Suppressor macrophage treated with lipopolysaccharide for 4 hours (primary cell): ENCODE data around the gene ZFP3.
"Not testable (repeated sequence)": the region's sequence is repeated elsewhere in the genome, so short reads cannot be mapped to it uniquely, and the experiment has no call there.

Source experiments
- DNase-seq: peaks from one replicate; pipeline ENCODE4 v3.0.0-alpha.2; 2020

The ZFP3 gene

DNA sequence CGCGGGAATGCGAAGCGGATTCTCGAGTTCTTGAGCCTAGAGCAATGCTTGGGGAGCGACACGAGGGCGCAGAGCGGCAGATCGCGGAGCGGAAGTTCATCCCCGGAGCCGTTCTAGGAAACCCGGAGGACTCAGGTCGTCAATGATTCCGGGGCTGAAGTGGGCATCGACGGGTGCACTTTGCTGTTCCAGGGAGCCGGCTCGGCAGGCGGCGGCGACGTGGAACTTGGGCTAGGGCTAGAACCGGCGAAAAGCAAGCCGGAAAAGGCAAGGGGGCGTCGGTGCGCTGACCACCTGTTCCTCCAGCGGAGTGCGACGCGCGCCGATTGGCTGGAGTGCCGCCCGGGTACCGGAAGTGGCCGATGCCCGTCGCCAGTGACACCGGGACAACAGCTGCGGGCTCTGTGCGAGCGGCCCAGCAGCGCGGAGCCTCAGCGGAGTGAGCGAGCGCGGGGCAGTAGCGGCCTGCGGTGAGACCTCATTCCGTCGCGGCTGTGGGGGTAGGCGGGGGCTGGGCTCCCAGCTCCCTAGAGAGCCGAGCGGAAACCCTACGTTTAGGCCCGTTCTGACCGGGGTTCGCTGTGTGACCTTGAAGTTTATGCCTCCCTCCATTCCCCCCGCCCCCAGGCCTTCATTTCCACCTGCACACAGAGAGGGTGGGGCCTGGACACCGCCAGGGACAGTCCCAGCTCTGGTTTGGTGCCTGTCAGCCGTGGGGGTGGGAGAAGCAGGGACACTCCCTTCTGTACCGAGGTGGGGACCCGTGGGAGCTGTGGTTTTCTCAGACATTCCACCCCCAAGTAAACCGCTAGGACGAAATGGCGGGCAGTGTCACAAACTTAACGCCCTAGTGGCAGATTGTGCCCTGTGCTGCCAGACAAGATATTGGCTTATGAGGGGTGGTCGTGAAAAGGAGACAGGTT is at the start of gene ZFP3:
Gene ZFP3, plus strand, starts transcription at position 362 of the 923 bp plus-strand sequence. CDS start 13,038 bp downstream, outside the sequence.
- peak; percentile 79 for DNase-seq

- not testable (repeated sequence) for DNase-seq
These were observed 48.1 kb upstream of the ZFP3 start for GRCh38 chr17:5030168-5030567.

DNA sequence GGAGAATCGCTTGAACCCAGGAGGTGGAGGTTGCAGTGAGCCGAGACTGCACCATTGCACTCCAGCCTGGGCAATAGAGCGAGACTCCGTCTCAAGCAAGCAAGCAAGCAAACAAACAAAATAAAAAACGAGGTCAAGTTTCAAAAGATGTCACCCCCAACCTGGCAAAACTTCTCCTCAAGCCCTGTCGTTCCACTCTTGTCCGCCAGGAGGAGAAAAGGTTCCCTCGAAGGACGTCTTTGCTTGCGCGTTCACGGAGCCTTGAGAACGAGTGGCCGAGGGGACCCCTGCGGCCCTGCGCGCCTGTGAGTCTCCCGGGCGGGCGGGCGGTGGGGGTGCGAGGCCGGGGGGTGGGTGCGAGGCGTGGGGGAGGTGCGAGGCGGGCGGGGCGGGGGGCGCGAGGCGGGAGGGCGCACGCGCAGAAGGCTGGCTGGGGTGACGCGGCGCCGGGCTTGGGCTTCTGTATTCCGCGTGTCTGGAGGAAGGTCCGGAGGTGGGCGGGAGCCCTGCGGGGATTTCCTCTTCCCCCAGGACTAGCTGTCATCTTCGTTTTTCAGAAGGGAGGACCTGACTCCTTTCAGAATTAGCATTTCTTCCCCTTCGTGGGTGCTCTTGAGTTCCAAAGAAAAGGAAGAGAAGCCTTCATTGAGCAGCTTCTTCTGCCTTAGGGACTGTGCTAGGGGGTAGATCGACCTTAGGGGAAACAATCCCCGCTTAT is 46.7 kb upstream of the ZFP3 start:
- DNase-seq = peak; percentile 97

DNA sequence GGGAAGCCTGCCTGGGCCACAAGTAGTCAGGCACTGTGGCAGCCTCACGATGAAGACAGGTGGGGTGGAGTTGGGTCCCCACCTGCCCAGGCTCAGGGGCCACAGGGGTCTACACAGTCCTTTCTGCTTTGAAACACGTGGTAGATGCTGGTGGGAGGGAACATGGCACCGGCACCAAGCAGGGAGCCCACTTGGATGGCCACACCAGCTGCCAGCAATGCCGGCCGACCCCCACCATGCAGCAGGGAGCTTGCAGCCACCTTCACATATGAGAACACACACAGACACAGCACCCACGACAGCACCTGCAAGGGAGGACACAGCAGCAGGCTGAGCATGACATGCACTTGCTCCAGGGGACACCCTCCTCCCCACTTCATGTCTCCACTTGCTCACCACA is 45.4 kb upstream of the ZFP3 start:
- no peak for DNase-seq

- no peak for DNase-seq
These were observed 44.8 kb upstream of the ZFP3 start for GRCh38 chr17:5033352-5034015.

GRCh38 chr17:5034063-5034462 is 44.2 kb upstream of the ZFP3 start:
- DNase-seq = no peak

- DNase-seq = no peak
These were observed 43.6 kb upstream of the ZFP3 start for GRCh38 chr17:5034651-5035050.

DNA sequence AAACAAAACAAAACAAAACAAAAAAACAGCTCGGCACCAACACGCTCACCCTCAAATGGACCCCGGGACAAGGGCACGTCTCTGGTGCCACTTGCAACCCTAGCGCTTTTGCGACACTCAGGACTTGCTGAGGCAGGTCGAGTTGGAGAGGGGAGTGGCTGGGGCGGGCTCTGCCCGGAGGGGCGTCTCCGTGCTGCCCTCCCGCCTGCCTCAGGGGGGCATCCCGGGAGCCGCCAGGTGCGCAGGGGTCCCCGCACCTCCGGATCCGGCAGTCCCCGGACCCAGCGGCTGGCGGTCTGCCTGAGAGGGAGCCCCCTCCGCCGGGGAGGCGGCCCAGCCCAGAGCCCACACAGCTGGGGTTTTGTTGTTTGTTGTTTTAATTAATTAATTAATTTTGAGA is 43.0 kb upstream of the ZFP3 start, which contains the start of gene SLC52A1:
Gene SLC52A1, minus strand, starts transcription at position 112 of the 400 bp plus-strand sequence. CDS start 820 bp downstream, outside the sequence.
- DNase-seq = no peak

DNA sequence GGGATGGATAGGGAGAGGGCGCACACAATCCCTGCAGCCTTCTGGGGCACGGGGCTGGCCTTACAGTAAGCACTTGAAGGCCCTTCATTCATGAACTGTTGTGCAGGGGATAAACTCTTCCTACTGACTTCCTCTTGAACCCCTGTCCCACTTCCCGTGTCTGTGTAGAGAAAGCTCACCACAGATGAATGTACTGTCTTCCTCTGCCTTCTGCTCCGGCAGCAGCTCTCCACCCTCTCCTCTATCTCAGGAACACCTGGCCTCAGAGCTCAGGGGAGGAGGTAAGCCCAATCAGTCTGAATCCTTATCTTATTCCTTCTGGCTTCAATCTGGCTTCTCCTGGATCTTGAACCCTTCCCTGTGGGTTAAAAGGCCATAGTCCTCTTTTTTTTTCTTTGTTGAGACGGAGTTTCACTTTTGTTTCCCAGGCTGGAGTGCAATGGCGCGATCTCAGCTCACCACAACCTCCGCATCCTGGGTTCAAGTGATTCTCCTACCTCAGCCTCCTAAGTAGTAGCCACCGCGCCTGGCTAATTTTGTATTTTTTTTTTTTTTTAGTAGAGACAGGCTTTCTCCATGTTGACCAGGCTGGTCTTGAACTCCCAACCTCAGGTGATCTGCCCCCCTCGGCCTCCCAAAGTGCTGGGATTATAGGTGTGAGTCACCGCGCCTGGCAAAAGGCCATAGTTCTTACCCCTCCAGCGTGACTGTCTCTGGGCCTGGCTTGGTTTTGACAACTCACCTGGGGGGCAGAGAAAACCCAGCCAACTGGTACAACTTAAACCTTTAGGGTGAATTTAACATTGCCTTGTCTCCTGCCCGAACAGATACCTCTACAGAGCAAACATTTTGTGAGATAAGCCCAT is 35.9 kb upstream of the ZFP3 start:
- no peak for DNase-seq

DNA sequence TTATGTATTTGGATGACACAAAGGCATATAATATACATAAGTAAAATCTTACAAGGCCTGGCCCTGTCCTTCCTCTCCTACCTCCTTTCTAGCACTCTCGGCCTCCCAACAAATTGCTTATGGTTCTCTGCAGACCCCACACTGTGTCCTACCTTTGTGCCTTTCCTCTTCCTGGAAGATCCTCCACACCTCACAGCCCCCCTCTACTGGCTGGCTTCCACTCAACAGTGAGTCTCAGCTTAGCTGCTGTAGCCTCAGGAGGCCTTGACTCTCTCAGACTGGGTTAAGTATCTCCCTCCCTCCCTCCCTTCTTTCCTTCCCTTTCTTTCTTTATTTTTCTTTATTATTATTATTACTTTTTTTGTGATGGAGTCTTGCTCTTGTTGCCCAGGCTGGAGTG is 34.7 kb upstream of the ZFP3 start:
- no peak for DNase-seq

DNA sequence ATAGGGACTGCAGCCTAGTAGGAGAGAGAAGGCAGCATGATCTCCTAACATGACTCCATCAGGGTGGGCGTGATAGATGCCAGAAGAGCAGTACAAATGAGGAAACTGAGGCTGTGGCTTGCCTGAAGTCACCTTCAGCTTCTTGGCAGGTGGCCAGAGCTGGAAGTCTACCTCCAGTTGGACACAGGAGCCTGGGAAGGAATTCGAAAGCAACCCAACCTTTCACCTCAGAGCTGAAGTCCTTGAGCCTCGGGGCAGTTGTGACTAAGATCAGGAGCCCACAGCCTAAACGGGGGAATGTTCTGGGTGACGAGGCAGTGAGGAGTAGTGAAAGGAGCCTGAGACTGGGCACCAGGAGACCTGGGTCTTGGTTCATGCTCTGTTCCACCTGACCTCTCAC is 33.6 kb upstream of the ZFP3 start:
- no peak for DNase-seq

GRCh38 chr17:5045496-5045895 is 32.8 kb upstream of the ZFP3 start:
- DNase-seq = no peak

- no peak for DNase-seq
These were observed 30.8 kb upstream of the ZFP3 start for GRCh38 chr17:5047446-5047845.

DNA sequence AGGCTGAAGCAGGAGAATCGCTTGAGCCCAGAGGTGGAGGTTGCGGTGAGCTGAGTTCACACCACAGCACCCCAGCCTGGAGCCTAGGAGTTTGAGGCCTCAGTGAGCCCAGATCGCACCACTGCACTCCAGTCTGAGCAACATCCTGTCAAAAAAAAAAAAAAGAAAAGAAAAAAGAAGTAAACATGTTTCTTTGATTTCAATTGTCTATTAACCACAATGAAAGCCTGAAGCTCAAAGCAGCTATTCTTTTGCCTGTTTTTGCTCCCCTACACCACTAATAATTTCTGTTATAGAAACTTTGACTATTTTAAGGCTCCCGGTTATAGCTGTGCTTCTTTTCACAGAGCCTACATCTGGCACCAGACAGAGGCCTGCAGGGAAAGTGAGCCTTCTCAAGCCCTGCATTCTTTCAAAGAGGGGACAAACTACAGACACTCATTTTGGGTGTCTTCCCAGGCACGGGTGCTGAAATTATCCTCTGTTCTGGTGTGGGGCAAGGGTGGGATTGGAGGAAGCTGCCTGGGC is 28.9 kb upstream of the ZFP3 start:
- no peak for DNase-seq

GRCh38 chr17:5050278-5050677 is 28.0 kb upstream of the ZFP3 start:
- DNase-seq = no peak

- DNase-seq = no peak
These were observed 22.7 kb upstream of the ZFP3 start for GRCh38 chr17:5055543-5055942.

DNA sequence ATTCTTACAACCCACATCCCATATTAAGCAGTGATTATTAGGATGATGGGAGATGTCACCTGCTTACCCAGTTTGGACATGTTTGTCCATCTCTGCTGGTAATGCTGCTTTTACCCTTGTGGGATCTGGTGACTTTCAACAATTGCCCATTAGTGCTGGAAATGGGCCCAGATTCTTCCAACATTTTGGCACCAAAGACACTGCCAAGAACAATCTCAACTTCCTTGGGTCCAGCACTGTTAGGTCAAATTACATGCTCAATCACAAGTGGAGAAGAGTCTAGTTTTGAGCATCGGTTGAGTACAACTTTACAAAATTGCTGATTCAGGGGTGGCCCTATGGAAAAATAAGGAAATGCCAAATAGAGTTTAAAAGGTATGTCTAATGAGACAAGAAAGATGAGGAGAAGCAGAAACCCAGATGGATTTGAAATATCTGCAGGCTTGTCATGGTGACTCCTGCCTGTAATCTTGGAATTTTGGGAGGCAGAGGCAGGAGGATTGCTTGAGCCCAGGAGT is 13.0 kb upstream of the ZFP3 start:
- no peak for DNase-seq

- no peak for DNase-seq
These were observed 10.0 kb upstream of the ZFP3 start for GRCh38 chr17:5068236-5068635.

DNA sequence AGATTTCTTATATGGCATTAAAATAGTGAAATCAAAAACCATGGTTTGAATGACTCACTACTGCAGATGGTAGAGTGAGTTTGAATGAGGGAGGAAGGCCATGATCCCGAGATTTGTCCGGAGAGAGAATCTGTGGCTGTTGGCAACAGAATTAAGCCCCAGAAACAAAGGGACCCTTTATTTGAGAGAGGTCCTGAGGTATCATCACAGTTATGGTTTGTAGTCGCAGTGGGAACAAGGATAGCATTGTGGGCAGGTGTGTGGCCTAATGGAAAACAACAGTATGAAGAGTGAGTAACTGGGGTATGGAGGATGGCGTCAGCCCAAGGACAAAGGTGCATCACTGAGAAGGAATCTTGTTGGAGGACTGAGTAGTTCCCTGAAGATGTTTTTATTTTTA is 8.5 kb upstream of the ZFP3 start:
- DNase-seq = no peak

DNA sequence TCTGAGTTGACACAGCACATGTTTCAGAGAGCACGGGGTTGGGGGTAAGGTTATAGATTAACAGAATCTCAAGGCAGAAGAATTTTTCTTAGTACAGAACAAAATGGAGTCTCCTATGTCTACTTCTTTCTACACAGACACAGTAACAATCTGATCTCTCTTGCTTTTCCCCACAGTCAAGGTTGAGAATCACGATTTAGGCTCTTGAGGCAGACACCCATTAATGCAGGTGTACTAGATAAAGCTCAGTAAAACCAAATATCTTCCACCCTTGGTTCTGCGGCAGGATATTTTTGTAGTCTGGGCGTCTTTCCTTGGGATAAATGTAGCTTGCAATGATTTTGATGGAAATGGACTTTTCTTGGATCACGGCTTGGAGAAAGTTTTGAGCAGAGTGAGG is 2.8 kb upstream of the ZFP3 start:
- not testable (repeated sequence) for DNase-seq

DNA sequence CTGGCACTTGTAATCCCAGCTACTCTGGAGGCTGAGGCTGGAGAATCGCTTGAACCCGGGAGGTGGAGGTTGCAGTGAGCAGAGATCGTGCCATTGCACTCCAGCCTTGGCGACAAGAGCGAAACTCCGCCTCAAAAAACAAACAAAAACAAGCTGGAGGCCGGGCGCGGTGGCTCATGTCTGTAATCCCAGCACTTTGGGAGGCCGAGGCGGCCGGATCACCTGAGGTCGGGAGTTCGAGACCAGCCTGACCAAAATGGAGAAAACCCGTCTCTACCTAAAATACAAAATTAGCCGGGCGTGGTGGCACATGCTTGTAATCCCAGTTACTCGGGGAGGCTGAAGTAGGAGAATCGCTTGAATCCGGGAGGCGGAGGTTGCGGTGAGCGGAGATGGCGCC is 992 bp upstream of the ZFP3 start:
- DNase-seq = not testable (repeated sequence)

DNA sequence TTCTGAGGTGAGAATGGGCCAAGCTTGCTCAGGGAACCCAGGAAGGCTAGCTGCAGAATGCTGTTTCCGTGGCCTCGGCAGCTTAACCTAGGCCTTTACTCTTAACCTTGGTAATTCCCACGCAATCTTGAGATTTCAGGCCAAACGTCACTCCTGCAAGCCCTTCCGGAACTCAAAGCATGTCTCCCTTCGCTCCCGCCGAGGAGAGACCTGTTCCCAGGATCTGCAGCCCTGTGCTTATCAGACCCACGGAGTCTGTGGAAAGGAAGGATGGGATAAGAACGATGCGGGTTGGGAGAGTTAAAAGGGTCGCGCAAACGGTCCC is 524 bp upstream of the ZFP3 start:
- DNase-seq = no peak
